ENCODE data around the gene MCRIP1. TPM values are rescaled to one million over a fixed set of nuclear protein-coding genes. Genes with fewer than 3 reads are reported as not detected.

The MCRIP1 gene
- total and polyA plus RNA-seq, 2 of the 13 experiments (the other 11 are each of a cell fraction or from before 2014, with no cell fraction given), result 79.7 to 84.9 TPM

- TF ChIP-seq, protein P1, sequence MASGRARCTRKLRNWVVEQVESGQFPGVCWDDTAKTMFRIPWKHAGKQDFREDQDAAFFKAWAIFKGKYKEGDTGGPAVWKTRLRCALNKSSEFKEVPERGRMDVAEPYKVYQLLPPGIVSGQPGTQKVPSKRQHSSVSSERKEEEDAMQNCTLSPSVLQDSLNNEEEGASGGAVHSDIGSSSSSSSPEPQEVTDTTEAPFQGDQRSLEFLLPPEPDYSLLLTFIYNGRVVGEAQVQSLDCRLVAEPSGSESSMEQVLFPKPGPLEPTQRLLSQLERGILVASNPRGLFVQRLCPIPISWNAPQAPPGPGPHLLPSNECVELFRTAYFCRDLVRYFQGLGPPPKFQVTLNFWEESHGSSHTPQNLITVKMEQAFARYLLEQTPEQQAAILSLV (CRISPR knock-in tag; IDR thresholded peaks at IDR 0.05; ENCODE audit: borderline replicate concordance), result peak; percentile 19; the same call in 1 of the 2 replicates
- peak; percentile 78 for TF ChIP-seq ZNF687 (CRISPR knock-in tag; IDR thresholded peaks at IDR 0.05)
- no peak for TF ChIP-seq ZNF850 (CRISPR knock-in tag; conservative IDR thresholded peaks at IDR 0.05)
- TF ChIP-seq ZNF580 (CRISPR knock-in tag; IDR thresholded peaks at IDR 0.05; ENCODE audit: borderline replicate concordance, low read depth), result peak; percentile 15; the same call in 1 of the 2 replicates
- TF ChIP-seq, protein P2, sequence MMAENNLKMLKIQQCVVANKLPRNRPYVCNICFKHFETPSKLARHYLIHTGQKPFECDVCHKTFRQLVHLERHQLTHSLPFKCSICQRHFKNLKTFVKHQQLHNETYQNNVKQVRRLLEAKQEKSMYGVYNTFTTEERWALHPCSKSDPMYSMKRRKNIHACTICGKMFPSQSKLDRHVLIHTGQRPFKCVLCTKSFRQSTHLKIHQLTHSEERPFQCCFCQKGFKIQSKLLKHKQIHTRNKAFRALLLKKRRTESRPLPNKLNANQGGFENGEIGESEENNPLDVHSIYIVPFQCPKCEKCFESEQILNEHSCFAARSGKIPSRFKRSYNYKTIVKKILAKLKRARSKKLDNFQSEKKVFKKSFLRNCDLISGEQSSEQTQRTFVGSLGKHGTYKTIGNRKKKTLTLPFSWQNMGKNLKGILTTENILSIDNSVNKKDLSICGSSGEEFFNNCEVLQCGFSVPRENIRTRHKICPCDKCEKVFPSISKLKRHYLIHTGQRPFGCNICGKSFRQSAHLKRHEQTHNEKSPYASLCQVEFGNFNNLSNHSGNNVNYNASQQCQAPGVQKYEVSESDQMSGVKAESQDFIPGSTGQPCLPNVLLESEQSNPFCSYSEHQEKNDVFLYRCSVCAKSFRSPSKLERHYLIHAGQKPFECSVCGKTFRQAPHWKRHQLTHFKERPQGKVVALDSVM (CRISPR knock-in tag; IDR thresholded peaks at IDR 0.05), result no peak
- TF ChIP-seq, protein P3, sequence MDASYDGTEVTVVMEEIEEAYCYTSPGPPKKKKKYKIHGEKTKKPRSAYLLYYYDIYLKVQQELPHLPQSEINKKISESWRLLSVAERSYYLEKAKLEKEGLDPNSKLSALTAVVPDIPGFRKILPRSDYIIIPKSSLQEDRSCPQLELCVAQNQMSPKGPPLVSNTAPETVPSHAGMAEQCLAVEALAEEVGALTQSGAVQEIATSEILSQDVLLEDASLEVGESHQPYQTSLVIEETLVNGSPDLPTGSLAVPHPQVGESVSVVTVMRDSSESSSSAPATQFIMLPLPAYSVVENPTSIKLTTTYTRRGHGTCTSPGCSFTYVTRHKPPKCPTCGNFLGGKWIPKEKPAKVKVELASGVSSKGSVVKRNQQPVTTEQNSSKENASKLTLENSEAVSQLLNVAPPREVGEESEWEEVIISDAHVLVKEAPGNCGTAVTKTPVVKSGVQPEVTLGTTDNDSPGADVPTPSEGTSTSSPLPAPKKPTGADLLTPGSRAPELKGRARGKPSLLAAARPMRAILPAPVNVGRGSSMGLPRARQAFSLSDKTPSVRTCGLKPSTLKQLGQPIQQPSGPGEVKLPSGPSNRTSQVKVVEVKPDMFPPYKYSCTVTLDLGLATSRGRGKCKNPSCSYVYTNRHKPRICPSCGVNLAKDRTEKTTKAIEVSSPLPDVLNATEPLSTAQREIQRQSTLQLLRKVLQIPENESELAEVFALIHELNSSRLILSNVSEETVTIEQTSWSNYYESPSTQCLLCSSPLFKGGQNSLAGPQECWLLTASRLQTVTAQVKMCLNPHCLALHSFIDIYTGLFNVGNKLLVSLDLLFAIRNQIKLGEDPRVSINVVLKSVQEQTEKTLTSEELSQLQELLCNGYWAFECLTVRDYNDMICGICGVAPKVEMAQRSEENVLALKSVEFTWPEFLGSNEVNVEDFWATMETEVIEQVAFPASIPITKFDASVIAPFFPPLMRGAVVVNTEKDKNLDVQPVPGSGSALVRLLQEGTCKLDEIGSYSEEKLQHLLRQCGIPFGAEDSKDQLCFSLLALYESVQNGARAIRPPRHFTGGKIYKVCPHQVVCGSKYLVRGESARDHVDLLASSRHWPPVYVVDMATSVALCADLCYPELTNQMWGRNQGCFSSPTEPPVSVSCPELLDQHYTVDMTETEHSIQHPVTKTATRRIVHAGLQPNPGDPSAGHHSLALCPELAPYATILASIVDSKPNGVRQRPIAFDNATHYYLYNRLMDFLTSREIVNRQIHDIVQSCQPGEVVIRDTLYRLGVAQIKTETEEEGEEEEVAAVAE (CRISPR knock-in tag; IDR thresholded peaks at IDR 0.05; ENCODE audit: borderline replicate concordance), result no peak
- TF ChIP-seq RAD21 (CRISPR knock-in tag; IDR thresholded peaks at IDR 0.05), result peak; percentile 64; the same call in 1 of the 2 replicates
- TF ChIP-seq ZSCAN21 (CRISPR knock-in tag; IDR thresholded peaks at IDR 0.05; ENCODE audit: borderline replicate concordance), result 0 out of 2 replicates have a peak, but pooled peaks have one; percentile 6
- TF ChIP-seq YEATS2 (CRISPR knock-in tag; IDR thresholded peaks at IDR 0.05; ENCODE audit: borderline replicate concordance), result no peak
- TF ChIP-seq ZMAT3 (CRISPR knock-in tag; conservative IDR thresholded peaks at IDR 0.05), result no peak; the same call in 1 of the 2 replicates
- TF ChIP-seq SIN3B (IDR thresholded peaks at IDR 0.05; ENCODE audit: low read length), result no peak
- 0 out of 2 replicates have a peak, but pooled peaks have one; percentile 5 for TF ChIP-seq ZNF251 (CRISPR knock-in tag; IDR thresholded peaks at IDR 0.05)
- no peak for TF ChIP-seq ZFP82 (CRISPR knock-in tag; IDR thresholded peaks at IDR 0.05; ENCODE audit: borderline replicate concordance)
- TF ChIP-seq ZNF740 (CRISPR knock-in tag; IDR thresholded peaks at IDR 0.05), result no peak; the same call in 1 of the 2 replicates
These were observed 36.4 kb upstream of the MCRIP1 start (continued) for GRCh38 chr17:81869221-81870130.
